ENCODE results near the gene PODXL.

PODXL gene

DNA sequence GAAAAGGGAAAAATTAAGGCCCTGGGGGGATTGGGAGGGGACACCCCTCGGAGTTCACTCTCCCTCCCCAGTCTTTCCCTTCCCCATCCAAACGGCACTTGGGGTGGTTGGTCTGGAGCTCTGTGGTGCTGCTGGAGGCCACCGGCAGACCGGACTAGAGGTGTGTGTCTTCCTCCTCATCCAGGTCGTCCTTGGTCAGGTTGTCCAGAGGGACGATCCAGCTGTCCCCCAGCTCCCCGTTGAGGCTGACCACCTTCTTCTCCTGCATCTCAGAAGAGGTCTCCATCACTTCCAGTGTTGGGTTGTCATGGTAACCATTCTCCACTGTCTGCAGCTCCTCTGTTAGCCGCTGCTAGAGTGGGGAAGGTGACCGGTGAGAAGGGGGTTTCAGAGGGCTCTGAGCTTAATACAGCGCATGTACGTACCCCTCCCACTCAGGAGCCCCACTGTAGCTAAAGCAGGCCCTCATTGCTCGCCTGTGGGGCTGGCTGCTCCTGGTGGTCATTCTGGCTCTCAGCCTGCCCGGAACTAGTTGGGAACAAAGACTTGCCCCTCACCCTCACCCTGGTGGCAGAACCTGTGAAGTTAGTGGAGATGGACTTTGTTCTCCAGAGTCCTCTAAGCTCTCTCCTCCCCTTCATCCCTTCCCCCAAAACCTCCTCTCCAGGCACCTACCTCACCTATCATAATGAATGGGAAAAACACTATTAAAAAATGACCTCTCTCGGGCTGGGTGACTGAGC, 52.1 kb downstream of the PODXL start:
- peaks cover 16 to 22% of the 10 kb centered on the region in 2 donors for H3K4me1 ChIP-seq (ENCODE audit: control insufficient read depth in 1 of 2, insufficient read depth in 2 of 2, low read length in 2 of 2)
- no peak overlapping the region for H3K27ac ChIP-seq (ENCODE audit: low read depth, low read length)
- no peaks in the 10 kb centered on the region for H3K36me3 ChIP-seq (ENCODE audit: control insufficient read depth in 1 of 2, insufficient read depth in 2 of 2, low read length in 2 of 2)
- no peaks in the 10 kb centered on the region for H3K27me3 ChIP-seq (ENCODE audit: control insufficient read depth in 1 of 2, insufficient read depth in 2 of 2, low read length in 2 of 2)
- no peak overlapping the region for H3K9ac ChIP-seq (ENCODE audit: low read depth in 1 of 2, low read length in 2 of 2)
- no peak overlapping the region for H3K4me3 ChIP-seq (ENCODE audit: low read depth in 1 of 2, low read length in 2 of 2)
- H3K9me3 ChIP-seq (ENCODE audit: control insufficient read depth in 1 of 2, low read length in 2 of 2) = no peaks in the 10 kb centered on the region

DNA sequence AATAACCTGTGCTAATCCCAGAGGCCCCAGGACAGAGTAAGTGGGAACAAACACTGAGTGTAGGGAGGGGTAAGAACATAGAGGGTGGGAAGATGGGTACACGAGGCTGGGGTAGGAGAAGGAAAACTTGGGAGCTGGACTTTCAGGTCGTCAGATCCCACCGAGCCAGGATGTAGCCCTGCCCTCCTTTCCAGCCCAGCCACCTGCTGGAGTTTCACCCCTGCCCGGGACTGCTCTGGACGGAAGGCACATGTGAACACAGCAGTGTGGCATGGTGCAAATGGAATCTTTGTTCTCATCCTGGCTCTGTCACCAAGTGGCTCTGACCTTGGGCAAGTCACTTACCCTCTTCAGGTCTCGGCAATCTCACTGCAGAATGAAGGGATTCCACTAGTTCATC, 52.8 kb downstream of the PODXL start:
- Histone ChIP-seq H3K9ac (ENCODE audit: low read depth in 1 of 2, low read length in 2 of 2) (no peak overlapping the region), H3K36me3 (ENCODE audit: control insufficient read depth in 1 of 2, insufficient read depth in 2 of 2, low read length in 2 of 2) (no peaks in the 10 kb centered on the region), H3K4me1 (ENCODE audit: control insufficient read depth in 1 of 2, insufficient read depth in 2 of 2, low read length in 2 of 2) (peaks cover 16 to 22% of the 10 kb centered on the region in 2 donors), H3K27ac (ENCODE audit: low read depth, low read length) (no peak overlapping the region), H3K27me3 (ENCODE audit: control insufficient read depth in 1 of 2, insufficient read depth in 2 of 2, low read length in 2 of 2) (no peaks in the 10 kb centered on the region), H3K9me3 (ENCODE audit: control insufficient read depth in 1 of 2, low read length in 2 of 2) (no peaks in the 10 kb centered on the region), H3K4me3 (ENCODE audit: low read depth in 1 of 2, low read length in 2 of 2) (no peak overlapping the region)

DNA sequence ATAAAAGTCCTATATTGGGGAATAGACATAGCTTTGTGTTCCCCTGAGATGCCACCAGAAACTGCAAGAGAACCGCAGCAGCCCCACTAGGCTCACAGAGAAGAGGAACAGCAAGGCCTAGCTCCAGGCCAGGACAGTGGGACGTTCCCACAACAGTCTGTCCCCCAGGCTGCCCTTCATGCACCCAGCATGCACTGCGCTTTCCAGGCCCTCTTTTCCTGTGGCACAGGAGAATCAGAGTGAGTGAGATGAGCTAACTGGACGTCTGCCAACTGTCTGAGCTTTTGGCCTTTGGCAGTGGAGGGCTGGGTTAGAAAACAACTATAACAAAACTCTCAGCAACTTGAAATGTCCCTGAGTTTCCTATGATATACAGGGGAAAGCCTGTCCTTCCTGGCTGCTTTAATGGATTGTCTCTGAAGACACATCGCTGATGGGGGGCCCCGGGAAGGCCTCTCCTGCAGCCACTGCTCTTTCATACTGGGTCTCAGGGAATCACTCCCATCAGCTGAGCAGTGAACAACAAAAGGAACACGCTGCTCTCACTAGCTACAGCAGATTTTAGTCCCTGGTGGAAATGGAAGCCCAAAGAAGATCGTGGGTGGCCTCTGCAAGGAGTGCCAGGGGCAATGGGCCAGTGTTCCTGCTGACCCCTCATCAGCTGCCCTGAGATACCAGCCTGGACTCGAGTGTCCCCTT, 53.5 kb downstream of the PODXL start:
- Histone ChIP-seq H3K27me3 (ENCODE audit: control insufficient read depth in 1 of 2, insufficient read depth in 2 of 2, low read length in 2 of 2) (no peaks in the 10 kb centered on the region), H3K36me3 (ENCODE audit: control insufficient read depth in 1 of 2, insufficient read depth in 2 of 2, low read length in 2 of 2) (peaks cover 0 to 5% of the 10 kb centered on the region in 2 donors), H3K4me3 (ENCODE audit: low read depth in 1 of 2, low read length in 2 of 2) (no peak overlapping the region), H3K4me1 (ENCODE audit: control insufficient read depth in 1 of 2, insufficient read depth in 2 of 2, low read length in 2 of 2) (peaks cover 13 to 19% of the 10 kb centered on the region in 2 donors), H3K9ac (ENCODE audit: low read depth in 1 of 2, low read length in 2 of 2) (no peak overlapping the region), H3K27ac (ENCODE audit: low read depth, low read length) (no peak overlapping the region), H3K9me3 (ENCODE audit: control insufficient read depth in 1 of 2, low read length in 2 of 2) (no peaks in the 10 kb centered on the region)

DNA sequence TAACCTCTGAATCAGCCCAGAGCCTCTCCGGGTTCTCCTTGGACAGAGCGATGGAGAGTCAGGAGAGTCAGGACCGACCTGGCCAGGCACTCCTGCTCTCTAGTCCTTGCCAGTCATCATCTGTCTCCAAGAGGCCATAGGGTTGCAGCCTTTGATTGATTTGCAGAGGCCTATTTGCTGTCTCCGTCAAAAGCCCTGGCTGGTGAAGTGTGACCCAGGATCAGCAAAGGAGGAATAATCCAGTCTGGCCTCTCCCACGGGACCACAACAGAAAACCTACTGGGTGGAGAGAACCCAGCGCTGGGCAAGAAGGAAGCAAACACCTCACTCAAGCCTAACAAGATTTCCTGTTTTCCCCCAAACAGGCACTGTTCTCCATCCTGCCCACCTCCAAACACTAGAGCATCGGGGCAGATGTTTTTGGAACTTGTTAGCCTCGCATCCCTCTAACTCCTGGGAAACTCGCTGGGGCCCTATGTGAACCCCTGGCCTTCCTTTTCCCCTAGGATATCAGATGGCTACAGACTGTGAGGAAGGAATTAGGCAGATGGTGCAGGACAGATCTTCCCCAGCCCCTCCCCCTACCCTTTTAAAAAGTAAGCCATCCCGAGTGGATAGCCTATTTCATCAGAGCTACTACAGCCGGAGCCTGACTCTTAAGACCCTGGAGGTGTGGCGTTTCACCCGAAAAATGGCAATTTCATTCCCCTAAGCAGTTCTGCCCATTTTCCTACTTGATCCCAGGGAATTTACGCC, 54.3 kb downstream of the PODXL start:
- Histone ChIP-seq H3K9me3 (ENCODE audit: control insufficient read depth in 1 of 2, low read length in 2 of 2) (no peaks in the 10 kb centered on the region), H3K27me3 (ENCODE audit: control insufficient read depth in 1 of 2, insufficient read depth in 2 of 2, low read length in 2 of 2) (no peaks in the 10 kb centered on the region), H3K36me3 (ENCODE audit: control insufficient read depth in 1 of 2, insufficient read depth in 2 of 2, low read length in 2 of 2) (peaks cover 3 to 11% of the 10 kb centered on the region in 2 donors), H3K4me1 (ENCODE audit: control insufficient read depth in 1 of 2, insufficient read depth in 2 of 2, low read length in 2 of 2) (peaks cover 10 to 11% of the 10 kb centered on the region in 2 donors), H3K4me3 (ENCODE audit: low read depth in 1 of 2, low read length in 2 of 2) (no peak overlapping the region), H3K27ac (ENCODE audit: low read depth, low read length) (no peak overlapping the region), H3K9ac (ENCODE audit: low read depth in 1 of 2, low read length in 2 of 2) (no peak overlapping the region)

DNA sequence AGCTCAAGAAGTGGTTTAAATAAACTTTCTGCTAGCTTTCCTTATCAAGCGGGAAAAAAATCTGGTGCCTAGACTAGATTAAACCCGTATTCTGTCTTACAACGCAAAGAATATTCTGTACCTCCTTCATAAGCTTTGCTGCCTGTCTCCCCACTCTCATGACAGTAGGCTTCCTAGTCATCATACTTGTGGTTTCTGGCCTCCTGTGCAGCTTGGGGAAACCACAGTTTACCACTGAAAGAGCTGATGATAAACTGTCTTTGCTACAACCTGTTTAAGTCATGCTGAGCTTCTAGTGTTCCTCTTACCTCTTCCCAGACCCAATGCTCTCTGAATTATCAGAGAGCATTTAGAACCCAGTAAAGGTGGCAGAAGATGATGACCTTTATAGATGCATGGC, 55.0 kb downstream of the PODXL start:
- Histone ChIP-seq H3K4me3 (ENCODE audit: low read depth in 1 of 2, low read length in 2 of 2) (no peak overlapping the region), H3K9ac (ENCODE audit: low read depth in 1 of 2, low read length in 2 of 2) (no peak overlapping the region), H3K36me3 (ENCODE audit: control insufficient read depth in 1 of 2, insufficient read depth in 2 of 2, low read length in 2 of 2) (peaks cover 3 to 11% of the 10 kb centered on the region in 2 donors), H3K9me3 (ENCODE audit: control insufficient read depth in 1 of 2, low read length in 2 of 2) (no peaks in the 10 kb centered on the region), H3K4me1 (ENCODE audit: control insufficient read depth in 1 of 2, insufficient read depth in 2 of 2, low read length in 2 of 2) (peaks cover 4 to 5% of the 10 kb centered on the region in 2 donors), H3K27me3 (ENCODE audit: control insufficient read depth in 1 of 2, insufficient read depth in 2 of 2, low read length in 2 of 2) (no peaks in the 10 kb centered on the region), H3K27ac (ENCODE audit: low read depth, low read length) (no peak overlapping the region)

DNA sequence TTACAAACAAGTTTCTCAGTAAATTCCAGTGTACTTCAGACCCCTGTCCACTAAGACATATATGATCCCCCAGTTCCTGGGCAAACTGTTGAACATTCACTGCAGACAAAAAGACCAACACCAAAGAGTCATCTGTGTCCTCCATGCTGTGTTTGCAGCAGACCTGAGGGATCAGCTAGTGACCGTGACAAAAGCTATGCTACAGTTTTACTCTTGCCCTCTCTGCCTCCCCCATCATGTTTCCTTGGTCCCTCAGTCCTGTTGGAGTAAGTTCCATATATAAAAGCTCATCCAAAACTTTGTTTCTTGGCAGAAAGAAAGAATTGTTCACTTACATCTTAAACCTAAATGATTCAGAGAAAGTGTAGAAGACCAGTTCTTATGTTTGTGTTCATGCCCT, 56.1 kb downstream of the PODXL start:
- H3K9ac ChIP-seq (ENCODE audit: low read depth in 1 of 2, low read length in 2 of 2) = no peak overlapping the region
- H3K36me3 ChIP-seq (ENCODE audit: control insufficient read depth in 1 of 2, insufficient read depth in 2 of 2, low read length in 2 of 2) = peaks cover 3 to 11% of the 10 kb centered on the region in 2 donors
- peaks cover 0 to 5% of the 10 kb centered on the region in 2 donors for H3K4me1 ChIP-seq (ENCODE audit: control insufficient read depth in 1 of 2, insufficient read depth in 2 of 2, low read length in 2 of 2)
- H3K27ac ChIP-seq (ENCODE audit: low read depth, low read length) = no peak overlapping the region
- H3K27me3 ChIP-seq (ENCODE audit: control insufficient read depth in 1 of 2, insufficient read depth in 2 of 2, low read length in 2 of 2) = no peaks in the 10 kb centered on the region
- H3K4me3 ChIP-seq (ENCODE audit: low read depth in 1 of 2, low read length in 2 of 2) = no peak overlapping the region
- no peaks in the 10 kb centered on the region for H3K9me3 ChIP-seq (ENCODE audit: control insufficient read depth in 1 of 2, low read length in 2 of 2)

DNA sequence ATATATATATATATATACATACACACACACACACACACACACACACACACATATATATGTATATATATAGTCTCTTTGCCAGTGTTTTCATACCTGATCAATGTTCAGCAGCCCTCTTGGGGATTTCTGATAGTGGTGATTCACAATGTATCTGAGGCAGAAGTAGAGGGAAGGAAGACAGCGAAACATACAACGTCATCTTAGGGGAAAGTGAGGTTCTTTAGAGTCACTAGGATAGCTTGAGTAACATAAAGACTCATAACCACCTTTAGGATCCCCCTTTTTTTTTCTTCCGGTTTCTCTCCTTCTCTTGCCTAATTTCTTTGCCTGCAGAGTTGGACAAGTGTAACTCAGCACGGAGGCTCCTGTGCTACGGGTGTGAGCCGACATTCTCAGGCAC, 56.6 kb downstream of the PODXL start:
- no peak overlapping the region for H3K4me3 ChIP-seq (ENCODE audit: low read depth in 1 of 2, low read length in 2 of 2)
- peaks cover 0 to 5% of the 10 kb centered on the region in 2 donors for H3K4me1 ChIP-seq (ENCODE audit: control insufficient read depth in 1 of 2, insufficient read depth in 2 of 2, low read length in 2 of 2)
- no peaks in the 10 kb centered on the region for H3K9me3 ChIP-seq (ENCODE audit: control insufficient read depth in 1 of 2, low read length in 2 of 2)
- no peak overlapping the region for H3K9ac ChIP-seq (ENCODE audit: low read depth in 1 of 2, low read length in 2 of 2)
- no peaks in the 10 kb centered on the region for H3K27me3 ChIP-seq (ENCODE audit: control insufficient read depth in 1 of 2, insufficient read depth in 2 of 2, low read length in 2 of 2)
- peaks cover 3 to 11% of the 10 kb centered on the region in 2 donors for H3K36me3 ChIP-seq (ENCODE audit: control insufficient read depth in 1 of 2, insufficient read depth in 2 of 2, low read length in 2 of 2)
- H3K27ac ChIP-seq (ENCODE audit: low read depth, low read length) = no peak overlapping the region

DNA sequence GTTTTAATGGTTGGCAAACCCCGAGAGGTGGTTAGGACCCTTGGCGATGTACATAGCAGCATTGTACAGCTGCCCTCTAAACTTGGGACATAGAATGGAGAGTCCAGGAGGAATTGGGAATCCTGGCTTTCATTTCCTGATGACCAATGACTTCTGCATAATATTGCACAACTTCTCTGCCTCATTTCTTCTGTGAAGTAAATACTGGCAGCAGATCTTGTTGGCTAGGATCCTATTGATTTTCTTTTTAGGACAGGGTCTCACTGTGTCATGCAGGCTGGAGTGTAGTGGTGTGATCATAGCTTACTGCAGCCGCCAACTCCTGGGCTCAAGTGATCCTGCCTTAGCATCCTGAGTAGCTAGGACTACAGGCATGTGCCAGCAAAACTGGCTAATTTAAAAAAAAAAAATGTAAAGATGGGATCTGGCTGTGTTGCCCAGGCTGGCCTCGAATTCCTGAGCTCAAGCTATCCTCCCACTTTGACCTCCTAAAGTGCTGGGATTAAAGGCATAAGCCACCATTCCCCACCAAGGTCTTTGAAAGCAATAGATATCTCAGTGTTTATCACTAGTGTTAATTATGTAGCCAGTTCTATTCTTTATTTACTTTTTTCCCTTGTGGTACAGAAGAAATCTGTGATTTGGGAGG, 58.1 kb downstream of the PODXL start:
- H3K9ac ChIP-seq (ENCODE audit: low read depth in 1 of 2, low read length in 2 of 2) = no peak overlapping the region
- H3K27me3 ChIP-seq (ENCODE audit: control insufficient read depth in 1 of 2, insufficient read depth in 2 of 2, low read length in 2 of 2) = no peaks in the 10 kb centered on the region
- H3K36me3 ChIP-seq (ENCODE audit: control insufficient read depth in 1 of 2, insufficient read depth in 2 of 2, low read length in 2 of 2) = peaks cover 3 to 11% of the 10 kb centered on the region in 2 donors
- no peaks in the 10 kb centered on the region for H3K9me3 ChIP-seq (ENCODE audit: control insufficient read depth in 1 of 2, low read length in 2 of 2)
- peaks cover 0 to 10% of the 10 kb centered on the region in 2 donors for H3K4me1 ChIP-seq (ENCODE audit: control insufficient read depth in 1 of 2, insufficient read depth in 2 of 2, low read length in 2 of 2)
- no peak overlapping the region for H3K27ac ChIP-seq (ENCODE audit: low read depth, low read length)
- no peak overlapping the region for H3K4me3 ChIP-seq (ENCODE audit: low read depth in 1 of 2, low read length in 2 of 2)

DNA sequence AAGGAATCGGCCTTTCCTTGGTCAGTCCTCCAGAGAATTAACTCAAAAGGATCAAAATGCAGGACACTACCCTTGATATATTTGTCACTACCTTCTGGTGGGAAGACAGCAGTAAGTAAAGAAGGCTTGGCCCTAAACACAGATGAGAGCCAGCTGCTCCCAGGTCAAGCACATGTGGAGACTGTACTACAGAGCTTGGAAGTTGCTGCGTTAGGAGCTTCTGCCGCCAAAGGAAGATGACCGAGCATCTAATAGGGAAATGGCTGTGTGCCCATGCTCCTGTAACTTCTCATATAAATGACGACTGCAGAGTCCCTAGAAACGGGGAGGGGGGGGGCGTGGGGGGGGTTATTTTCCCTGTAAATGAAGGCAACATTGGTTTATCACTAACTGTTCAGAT, 59.0 kb downstream of the PODXL start:
- H3K27me3 ChIP-seq (ENCODE audit: control insufficient read depth in 1 of 2, insufficient read depth in 2 of 2, low read length in 2 of 2) = no peaks in the 10 kb centered on the region
- no peaks in the 10 kb centered on the region for H3K9me3 ChIP-seq (ENCODE audit: control insufficient read depth in 1 of 2, low read length in 2 of 2)
- H3K36me3 ChIP-seq (ENCODE audit: control insufficient read depth in 1 of 2, insufficient read depth in 2 of 2, low read length in 2 of 2) = peaks cover 3 to 11% of the 10 kb centered on the region in 2 donors
- peaks cover 0 to 17% of the 10 kb centered on the region in 2 donors for H3K4me1 ChIP-seq (ENCODE audit: control insufficient read depth in 1 of 2, insufficient read depth in 2 of 2, low read length in 2 of 2)
- no peak overlapping the region for H3K9ac ChIP-seq (ENCODE audit: low read depth in 1 of 2, low read length in 2 of 2)
- no peak overlapping the region for H3K4me3 ChIP-seq (ENCODE audit: low read depth in 1 of 2, low read length in 2 of 2)
- no peak overlapping the region for H3K27ac ChIP-seq (ENCODE audit: low read depth, low read length)

Data from duodenal mucosa (tissue), 2 donors.